HL-60 (cell line): ENCODE results near the gene BEST2.

ENCODE experiments used
- POLR2AphosphoS5 ChIP-seq: IDR thresholded peaks from 2 replicates; pipeline ENCODE4 v1.6.1; 2012; ENCODE audit warnings: low read depth
- TF ChIP-seq, protein P1 (sequence below): IDR thresholded peaks from one replicate; pipeline ENCODE4 v1.5.1; 2011; ENCODE audit warnings: low read length, control low read depth, inconsistent platforms; ENCODE audit not compliant: insufficient read depth
- TF ChIP-seq, protein P2 (sequence below): IDR thresholded peaks from 2 replicates; pipeline ENCODE4 v1.6.1; 2012; ENCODE audit warnings: low read depth; ENCODE audit not compliant: insufficient replicate concordance

GRCh38 chr19:12733369-12734214 is 18.0 kb upstream of the BEST2 start:
- TF ChIP-seq, protein P1, sequence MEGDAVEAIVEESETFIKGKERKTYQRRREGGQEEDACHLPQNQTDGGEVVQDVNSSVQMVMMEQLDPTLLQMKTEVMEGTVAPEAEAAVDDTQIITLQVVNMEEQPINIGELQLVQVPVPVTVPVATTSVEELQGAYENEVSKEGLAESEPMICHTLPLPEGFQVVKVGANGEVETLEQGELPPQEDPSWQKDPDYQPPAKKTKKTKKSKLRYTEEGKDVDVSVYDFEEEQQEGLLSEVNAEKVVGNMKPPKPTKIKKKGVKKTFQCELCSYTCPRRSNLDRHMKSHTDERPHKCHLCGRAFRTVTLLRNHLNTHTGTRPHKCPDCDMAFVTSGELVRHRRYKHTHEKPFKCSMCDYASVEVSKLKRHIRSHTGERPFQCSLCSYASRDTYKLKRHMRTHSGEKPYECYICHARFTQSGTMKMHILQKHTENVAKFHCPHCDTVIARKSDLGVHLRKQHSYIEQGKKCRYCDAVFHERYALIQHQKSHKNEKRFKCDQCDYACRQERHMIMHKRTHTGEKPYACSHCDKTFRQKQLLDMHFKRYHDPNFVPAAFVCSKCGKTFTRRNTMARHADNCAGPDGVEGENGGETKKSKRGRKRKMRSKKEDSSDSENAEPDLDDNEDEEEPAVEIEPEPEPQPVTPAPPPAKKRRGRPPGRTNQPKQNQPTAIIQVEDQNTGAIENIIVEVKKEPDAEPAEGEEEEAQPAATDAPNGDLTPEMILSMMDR = peak; percentile 41
- TF ChIP-seq POLR2AphosphoS5 = no peak
- TF ChIP-seq, protein P2, sequence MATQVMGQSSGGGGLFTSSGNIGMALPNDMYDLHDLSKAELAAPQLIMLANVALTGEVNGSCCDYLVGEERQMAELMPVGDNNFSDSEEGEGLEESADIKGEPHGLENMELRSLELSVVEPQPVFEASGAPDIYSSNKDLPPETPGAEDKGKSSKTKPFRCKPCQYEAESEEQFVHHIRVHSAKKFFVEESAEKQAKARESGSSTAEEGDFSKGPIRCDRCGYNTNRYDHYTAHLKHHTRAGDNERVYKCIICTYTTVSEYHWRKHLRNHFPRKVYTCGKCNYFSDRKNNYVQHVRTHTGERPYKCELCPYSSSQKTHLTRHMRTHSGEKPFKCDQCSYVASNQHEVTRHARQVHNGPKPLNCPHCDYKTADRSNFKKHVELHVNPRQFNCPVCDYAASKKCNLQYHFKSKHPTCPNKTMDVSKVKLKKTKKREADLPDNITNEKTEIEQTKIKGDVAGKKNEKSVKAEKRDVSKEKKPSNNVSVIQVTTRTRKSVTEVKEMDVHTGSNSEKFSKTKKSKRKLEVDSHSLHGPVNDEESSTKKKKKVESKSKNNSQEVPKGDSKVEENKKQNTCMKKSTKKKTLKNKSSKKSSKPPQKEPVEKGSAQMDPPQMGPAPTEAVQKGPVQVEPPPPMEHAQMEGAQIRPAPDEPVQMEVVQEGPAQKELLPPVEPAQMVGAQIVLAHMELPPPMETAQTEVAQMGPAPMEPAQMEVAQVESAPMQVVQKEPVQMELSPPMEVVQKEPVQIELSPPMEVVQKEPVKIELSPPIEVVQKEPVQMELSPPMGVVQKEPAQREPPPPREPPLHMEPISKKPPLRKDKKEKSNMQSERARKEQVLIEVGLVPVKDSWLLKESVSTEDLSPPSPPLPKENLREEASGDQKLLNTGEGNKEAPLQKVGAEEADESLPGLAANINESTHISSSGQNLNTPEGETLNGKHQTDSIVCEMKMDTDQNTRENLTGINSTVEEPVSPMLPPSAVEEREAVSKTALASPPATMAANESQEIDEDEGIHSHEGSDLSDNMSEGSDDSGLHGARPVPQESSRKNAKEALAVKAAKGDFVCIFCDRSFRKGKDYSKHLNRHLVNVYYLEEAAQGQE = no peak
